H1 (cell line): ENCODE results near the gene WNT8B. TPM values are rescaled to one million over a fixed set of nuclear protein-coding genes. Genes with fewer than 3 reads are reported as not detected.

Experiments used
- CTCF ChIA-PET: fragments of 300-600 bp; sonication (Branson Sonifier 250); formaldehyde crosslinking; loops from one replicate; lab custom pipeline; 2021; ENCODE audit not compliant: partially characterized antibody; lab: Charles Lee
- POLR2A ChIA-PET: fragments of 300-600 bp; sonication (Branson Sonifier 250); formaldehyde crosslinking; loops from one replicate; lab custom pipeline; 2021; ENCODE audit warnings: inconsistent platforms; ENCODE audit not compliant: partially characterized antibody; lab: Charles Lee
- DNase-seq, 2 experiments: peaks; one replicate each; pipeline versions ENCODE4 v3.0.0 to v3.0.0-alpha.2; 2010 to 2022; ENCODE audit warnings: low spot score in 2 of 2, low read depth in 1 of 2, mixed read lengths in 1 of 2
- FAIRE-seq: peaks from 2 replicates; lab custom pipeline; 2011; peaks lifted over from hg19 to GRCh38; lab: Jason Lieb, UNC
- H2AFZ ChIP-seq: 2 replicates; pipeline ENCODE4 v1.8.1; 2012; ENCODE audit warnings: low read length, inconsistent platforms
- H2AK5ac ChIP-seq: 2 replicates; pipeline ENCODE4 v1.6.1; 2013; ENCODE audit warnings: low read depth, low read length
- H2BK120ac ChIP-seq: replicated peaks from 2 replicates; pipeline ENCODE3; 2013; ENCODE audit warnings: low read depth, low read length, inconsistent platforms
- H2BK12ac ChIP-seq: 2 replicates; pipeline ENCODE4 v1.6.1; 2013; ENCODE audit warnings: low read depth, low read length
- H2BK15ac ChIP-seq: 2 replicates; pipeline ENCODE4 v1.6.1; 2013; ENCODE audit warnings: low read length
- H2BK20ac ChIP-seq: 2 replicates; pipeline ENCODE4 v1.6.1; 2013; ENCODE audit warnings: low read length
- H2BK5ac ChIP-seq: 2 replicates; pipeline ENCODE4 v1.6.1; 2013; ENCODE audit warnings: low read depth, low read length
- H3K14ac ChIP-seq: 2 replicates; pipeline ENCODE4 v1.6.1; 2013; ENCODE audit warnings: inconsistent platforms; ENCODE audit not compliant: insufficient read length
- H3K18ac ChIP-seq: 2 replicates; pipeline ENCODE4 v1.6.1; 2013; ENCODE audit warnings: low read length; ENCODE audit errors: extremely low read depth
- H3K23ac ChIP-seq: 2 replicates; pipeline ENCODE4 v1.6.1; 2013; ENCODE audit warnings: inconsistent platforms; ENCODE audit not compliant: insufficient read length
- H3K23me2 ChIP-seq: 2 replicates; pipeline ENCODE4 v1.6.1; 2013; ENCODE audit warnings: low read depth, low read length
- H3K27ac ChIP-seq: 2 replicates; pipeline ENCODE4 v1.6.1; 2011; ENCODE audit warnings: low read depth, low read length, inconsistent platforms
- H3K27me3 ChIP-seq, 4 experiments: replicated peaks in 1 of 4; 1 replicate in 1 of 4; 2 replicates in 3 of 4; pipeline versions ENCODE4 v1.6.1 to v1.8.1; 2011 to 2013; ENCODE audit warnings: low read length in 3 of 4, mild to moderate bottlenecking in 3 of 4, inconsistent platforms in 2 of 4, mixed read lengths in 2 of 4, moderate library complexity in 1 of 4; ENCODE audit not compliant: control insufficient read depth in 3 of 4, insufficient read depth in 3 of 4; ENCODE audit errors: extremely low read depth in 1 of 4
- H3K36me3 ChIP-seq, 4 experiments: 2 replicates each; pipeline versions ENCODE4 v1.6.1 to v1.8.1; 2011 to 2013; ENCODE audit warnings: mild to moderate bottlenecking in 4 of 4, low read length in 3 of 4, moderate library complexity in 2 of 4, control low read depth in 1 of 4, inconsistent platforms in 1 of 4; ENCODE audit not compliant: insufficient read depth in 4 of 4, control insufficient read depth in 2 of 4
- H3K4ac ChIP-seq: replicated peaks from 2 replicates; pipeline ENCODE3; 2013; ENCODE audit warnings: low read length, low read depth, mixed read lengths, inconsistent platforms; ENCODE audit not compliant: insufficient read length
- H3K4me1 ChIP-seq, 4 experiments: replicated peaks in 1 of 4; 1 replicate in 1 of 4; 2 replicates in 3 of 4; pipeline versions ENCODE4 v1.6.1 to v1.8.1; 2011 to 2013; ENCODE audit warnings: low read length in 3 of 4, inconsistent platforms in 2 of 4, mixed read lengths in 1 of 4; ENCODE audit not compliant: insufficient read depth in 4 of 4, control insufficient read depth in 3 of 4
- H3K4me2 ChIP-seq, 2 experiments: 2 replicates each; pipeline versions ENCODE4 v1.6.1 to v1.8.1; 2011 to 2013; ENCODE audit warnings: low read depth in 2 of 2, low read length in 2 of 2, control low read depth in 1 of 2, inconsistent platforms in 1 of 2, mild to moderate bottlenecking in 1 of 2; ENCODE audit not compliant: insufficient read depth in 1 of 2
- H3K4me3 ChIP-seq, 4 experiments: fragments of 200-600, 300-600 bp in 1 of 4; sonication (generic), shearing (Covaris generic), sonication (Bioruptor Twin) in 1 of 4; 2 replicates each; pipeline versions ENCODE4 v1.5.1 to v1.8.1; 2011 to 2016; ENCODE audit warnings: low read length in 4 of 4, low read depth in 3 of 4, control low read depth in 2 of 4, inconsistent platforms in 2 of 4, mild to moderate bottlenecking in 2 of 4, mixed read lengths in 1 of 4, moderate library complexity in 1 of 4; ENCODE audit not compliant: insufficient read depth in 2 of 4; ENCODE audit errors: extremely low read depth in 1 of 4
- H3K56ac ChIP-seq: replicated peaks from 2 replicates; pipeline ENCODE3; 2013; ENCODE audit warnings: low read depth, mild to moderate bottlenecking, mixed read lengths, low read length, inconsistent platforms; ENCODE audit not compliant: insufficient read length
- H3K79me1 ChIP-seq: 2 replicates; pipeline ENCODE4 v1.6.1; 2013; ENCODE audit warnings: low read depth, low read length, control low read depth
- H3K79me2 ChIP-seq, 2 experiments: 2 replicates each; pipeline versions ENCODE4 v1.6.1 to v1.8.1; 2012 to 2013; ENCODE audit warnings: low read length in 2 of 2, mild to moderate bottlenecking in 2 of 2, inconsistent platforms in 1 of 2; ENCODE audit not compliant: insufficient read depth in 2 of 2, control insufficient read depth in 1 of 2
- H3K9ac ChIP-seq, 4 experiments: replicated peaks in 1 of 4; 1 replicate in 1 of 4; 2 replicates in 3 of 4; pipeline versions ENCODE4 v1.6.1 to v1.8.1; 2011 to 2013; ENCODE audit warnings: low read depth in 3 of 4, low read length in 3 of 4, control low read depth in 2 of 4, mild to moderate bottlenecking in 2 of 4, moderate library complexity in 2 of 4, inconsistent platforms in 1 of 4; ENCODE audit errors: extremely low read depth in 1 of 4
- H3K9me3 ChIP-seq, 2 experiments: 2 replicates each; pipeline versions ENCODE4 v1.6.1 to v1.8.1; 2012 to 2013; ENCODE audit warnings: mild to moderate bottlenecking in 2 of 2, moderate library complexity in 2 of 2, control low read depth in 1 of 2, inconsistent platforms in 1 of 2, low read depth in 1 of 2, low read length in 1 of 2, mixed read lengths in 1 of 2; ENCODE audit not compliant: insufficient read depth in 2 of 2
- H4K20me1 ChIP-seq, 2 experiments: replicated peaks in 1 of 2; 2 replicates each; pipeline versions ENCODE3 to v1.8.1; 2011 to 2013; ENCODE audit warnings: inconsistent platforms in 2 of 2, low read length in 2 of 2, mild to moderate bottlenecking in 1 of 2; ENCODE audit not compliant: insufficient read depth in 2 of 2, control insufficient read depth in 1 of 2
- H4K5ac ChIP-seq: 2 replicates; pipeline ENCODE4 v1.6.1; 2013; ENCODE audit warnings: low read length, low read depth, mixed read lengths, inconsistent platforms; ENCODE audit not compliant: insufficient read length
- H4K8ac ChIP-seq: 2 replicates; pipeline ENCODE4 v1.8.0; 2013; ENCODE audit warnings: mild to moderate bottlenecking, moderate library complexity, low read length, inconsistent platforms; ENCODE audit not compliant: insufficient read depth; ENCODE audit errors: extremely low read depth
- H4K91ac ChIP-seq: replicated peaks from 2 replicates; pipeline ENCODE3; 2013; ENCODE audit warnings: low read length, mixed read lengths, inconsistent platforms; ENCODE audit not compliant: insufficient read length
- ASH2L ChIP-seq: fragments of 200-600, 300-600 bp; sonication (generic); IDR thresholded peaks from one replicate; pipeline ENCODE4 v1.7.1; 2017; ENCODE audit warnings: low read length
- BRCA1 ChIP-seq: IDR thresholded peaks from 2 replicates; pipeline ENCODE4 v1.6.1; 2012; ENCODE audit warnings: low read depth, low read length, improper control_type of control experiment
- CHD1 ChIP-seq: IDR thresholded peaks from 2 replicates; pipeline ENCODE4 v1.6.1; 2012; ENCODE audit warnings: low read depth, low read length, improper control_type of control experiment
- CHD2 ChIP-seq: IDR thresholded peaks from 2 replicates; pipeline ENCODE4 v1.6.1; 2012; ENCODE audit warnings: low read length, improper control_type of control experiment
- CTBP2 ChIP-seq: IDR thresholded peaks from 2 replicates; pipeline ENCODE4 v1.7.0; 2011; ENCODE audit warnings: borderline replicate concordance, mild to moderate bottlenecking, moderate library complexity, mixed read lengths, low read length; ENCODE audit not compliant: insufficient read depth, insufficient read length
- EP300 ChIP-seq, 2 experiments: IDR thresholded peaks; 1 replicate in 1 of 2; 2 replicates in 1 of 2; pipeline ENCODE4 v1.6.1; 2011 to 2012; ENCODE audit warnings: low read depth in 2 of 2, low read length in 2 of 2, mild to moderate bottlenecking in 2 of 2, borderline replicate concordance in 1 of 2, inconsistent platforms in 1 of 2, moderate library complexity in 1 of 2
- JUN ChIP-seq: IDR thresholded peaks from 2 replicates; pipeline ENCODE4 v1.6.1; 2011; ENCODE audit warnings: low read depth, mild to moderate bottlenecking, improper control_type of control experiment, low read length
- KDM1A ChIP-seq: fragments of 200-600, 300-600 bp; sonication (generic); IDR thresholded peaks from 2 replicates; pipeline ENCODE4 v1.7.1; 2016; ENCODE audit warnings: mild to moderate bottlenecking, low read length, borderline replicate concordance
- NANOG ChIP-seq: IDR thresholded peaks from 2 replicates; pipeline ENCODE4 v1.6.1; 2011; ENCODE audit warnings: low read length, low read depth, mild to moderate bottlenecking, inconsistent platforms; ENCODE audit not compliant: insufficient read depth, poor library complexity, severe bottlenecking
- POU5F1 ChIP-seq: IDR thresholded peaks from 2 replicates; pipeline ENCODE4 v1.6.1; 2011; ENCODE audit warnings: low read depth, mild to moderate bottlenecking, low read length, moderate library complexity
- RBBP5 ChIP-seq: IDR thresholded peaks from 2 replicates; pipeline ENCODE4 v1.7.1; 2012; ENCODE audit warnings: low read depth, mild to moderate bottlenecking, inconsistent platforms, low read length, moderate library complexity, borderline replicate concordance
- SP1 ChIP-seq: IDR thresholded peaks from 2 replicates; pipeline ENCODE4 v1.6.1; 2011; ENCODE audit warnings: low read depth, low read length
- WGBS, 2 experiments: shearing (Covaris generic) in 1 of 2; methylation state at CpG; one replicate each; pipeline versions ENCODE4 v1.1.6 to v1.1.7; 2013 to 2015; ENCODE audit warnings: low lambda C conversion rate in 2 of 2, mixed read lengths in 2 of 2, inconsistent platforms in 1 of 2, low coverage in 1 of 2, missing lambda C conversion rate in 1 of 2; ENCODE audit not compliant: insufficient replicate concordance in 2 of 2, insufficient coverage in 1 of 2, insufficient read length in 1 of 2; ENCODE audit errors: extremely low coverage in 1 of 2, missing lambda C conversion rate in 1 of 2; 5-methylcytosine and 5-hydroxymethylcytosine counted together
- polyA plus RNA-seq, 7 experiments: library from polyadenylated mRNA; depleted of rRNA in 3 of 7; stranded (reverse) in 5 of 7; unstranded in 2 of 7; fragments of >200 nt in 5 of 7; fragments of 200-250 nt in 2 of 7; gene quantifications; 1 replicate in 5 of 7; 2 replicates in 1 of 7; 4 replicates in 1 of 7; pipeline versions ENCODE4 v1.2.1 to v1.2.3, GENCODE V29; 2011 to 2013; ENCODE audit warnings: missing spikeins in 2 of 7, mixed read lengths in 2 of 7
- total RNA-seq: library from RNA; stranded (reverse); fragmentation: NEBNext Ultra II Directional; extraction: Animal tissue kit (Norgen Biotek cat#: 25700); gene quantifications from 2 replicates; pipeline ENCODE4 v1.2.1, GENCODE V29; 2021
- TF ChIP-seq, protein P1 (sequence below): IDR thresholded peaks from 2 replicates; pipeline ENCODE4 v1.6.1; 2012; ENCODE audit warnings: inconsistent platforms

The WNT8B gene
- total and polyA plus RNA-seq, 2 of the 8 experiments (the other 6 are each of a cell fraction or from before 2014, with no cell fraction given): 0.20 to 0.67 TPM

DNA sequence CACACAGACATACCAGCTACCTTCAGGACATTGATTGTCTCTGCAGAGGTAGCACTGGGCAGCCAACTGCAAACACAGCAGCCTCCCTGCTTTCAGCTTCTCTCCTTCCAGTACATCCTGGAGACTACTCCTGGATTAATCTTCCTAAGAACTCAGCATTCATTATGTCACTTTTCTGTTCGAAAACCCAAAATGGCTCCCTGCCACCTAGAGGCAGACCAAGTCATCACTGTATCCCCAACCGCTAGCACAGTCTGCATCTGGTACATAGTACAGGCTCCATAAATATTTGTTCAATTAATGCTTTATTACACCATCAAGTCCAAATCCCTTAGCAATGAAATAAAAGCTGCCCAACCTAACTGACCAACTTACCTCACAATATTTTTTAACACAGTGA is 61.8 kb downstream of the WNT8B start:
- H4K5ac ChIP-seq: no peak overlapping the region
- DNase-seq: no peak
- H3K36me3 ChIP-seq: peaks cover 7 to 35% (median 14%) of the 10 kb centered on the region in 4 experiments
- WGBS, 2 experiments: 79% methylated on average over 2 of the region's 2 CpGs; no CpG with 5 or more reads in 1 of the 2 experiments
- no peak overlapping the region for H3K18ac ChIP-seq
- no peak overlapping the region for H2BK20ac ChIP-seq
- H4K20me1 ChIP-seq: peaks cover 0 to 2% of the 10 kb centered on the region in 2 experiments
- peaks cover 2% of the 10 kb centered on the region; the same call in 1 of the 2 replicates for H3K79me1 ChIP-seq
- no peak overlapping the region for H4K8ac ChIP-seq
- no peak overlapping the region for H3K4ac ChIP-seq
- ChIA-PET CTCF (interaction anchor here (0.6 to 5.0 kb wide), 12 partner anchors 9 to 647 kb away, joined by 3 to 29 read pairs (median 6); partner anchors contain the start of gene HIF1AN), POLR2A (interaction anchor here (0.7 kb wide), 1 partner anchor 86 kb away, joined by 3 read pairs; no protein-coding TSS in a partner anchor)
- no peak overlapping the region for H2BK5ac ChIP-seq
- H3K4me3 ChIP-seq: no peak overlapping the region
- no peak overlapping the region for H3K56ac ChIP-seq
- no peak overlapping the region for H2BK15ac ChIP-seq
- H2BK120ac ChIP-seq: no peak overlapping the region
- H3K14ac ChIP-seq: no peak overlapping the region
- peaks cover 0 to 12% (median 10%) of the 10 kb centered on the region in 4 experiments; a peak in 5 of 7 replicates for H3K27me3 ChIP-seq
- H2AK5ac ChIP-seq: no peak overlapping the region
- H3K79me2 ChIP-seq: peaks cover 0 to 14% of the 10 kb centered on the region in 2 experiments; a peak in 3 of 4 replicates
- peaks cover 13% of the 10 kb centered on the region for H3K23me2 ChIP-seq
- H3K9ac ChIP-seq: no peak overlapping the region
- no peak overlapping the region for H3K4me2 ChIP-seq
- H4K91ac ChIP-seq: no peak overlapping the region
- no peak overlapping the region for H2BK12ac ChIP-seq
- H3K27ac ChIP-seq: no peak overlapping the region
- no peak overlapping the region for H2AFZ ChIP-seq
- no peak for FAIRE-seq
- H3K23ac ChIP-seq: no peak overlapping the region
- H3K9me3 ChIP-seq: no peaks in the 10 kb centered on the region
- peaks cover 0 to 2% (median 0%) of the 10 kb centered on the region in 4 experiments; a peak in 2 of 7 replicates for H3K4me1 ChIP-seq
- TF ChIP-seq BRCA1 (no peak), JUN (no peak), RBBP5 (no peak), SP1 (no peak), EP300 (IDR thresholded peaks at IDR 0.05; ENCODE audit: borderline replicate concordance in 1 of 2, low read depth in 2 of 2, low read length in 2 of 2) (no peak), NANOG (no peak), CTBP2 (no peak), KDM1A (no peak), CHD2 (no peak), CHD1 (no peak), ASH2L (no peak), POU5F1 (no peak)
- TF ChIP-seq, protein P1, sequence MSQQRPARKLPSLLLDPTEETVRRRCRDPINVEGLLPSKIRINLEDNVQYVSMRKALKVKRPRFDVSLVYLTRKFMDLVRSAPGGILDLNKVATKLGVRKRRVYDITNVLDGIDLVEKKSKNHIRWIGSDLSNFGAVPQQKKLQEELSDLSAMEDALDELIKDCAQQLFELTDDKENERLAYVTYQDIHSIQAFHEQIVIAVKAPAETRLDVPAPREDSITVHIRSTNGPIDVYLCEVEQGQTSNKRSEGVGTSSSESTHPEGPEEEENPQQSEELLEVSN: no peak
